HG03045 (cell line): Measurements from ENCODE around the gene RMDN2.
"Not testable (repeated sequence)": the region's sequence is repeated elsewhere in the genome, so short reads cannot be mapped to it uniquely, and the experiment has no call there.

Experiments
- ATAC-seq: cut with Tn5 transposase; IDR thresholded peaks from one replicate; pipeline ENCODE4 v1.9.1; 2021; ENCODE audit warnings: mild to moderate bottlenecking, moderate library complexity; ENCODE audit not compliant: unreplicated experiment

Gene RMDN2

DNA sequence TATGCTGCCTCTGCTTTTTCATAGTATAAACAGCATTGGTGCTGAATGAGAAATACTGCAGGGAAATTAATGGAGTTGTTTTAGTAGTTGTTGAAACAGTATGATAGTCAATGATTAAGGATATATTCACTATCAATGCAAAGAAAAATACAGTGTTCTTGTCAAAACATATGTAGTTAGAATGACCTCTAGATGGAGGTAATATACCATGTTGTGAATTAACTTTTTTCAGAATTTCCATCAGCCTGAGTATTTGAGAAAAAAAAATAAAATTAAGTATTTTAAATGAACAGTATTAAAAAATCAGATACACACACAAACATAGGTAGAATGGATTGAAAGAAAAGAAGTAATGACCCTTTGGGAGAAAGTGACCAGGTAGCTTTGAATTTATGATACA lies 59.5 kb downstream of the RMDN2 start:
- ATAC-seq: no peak

DNA sequence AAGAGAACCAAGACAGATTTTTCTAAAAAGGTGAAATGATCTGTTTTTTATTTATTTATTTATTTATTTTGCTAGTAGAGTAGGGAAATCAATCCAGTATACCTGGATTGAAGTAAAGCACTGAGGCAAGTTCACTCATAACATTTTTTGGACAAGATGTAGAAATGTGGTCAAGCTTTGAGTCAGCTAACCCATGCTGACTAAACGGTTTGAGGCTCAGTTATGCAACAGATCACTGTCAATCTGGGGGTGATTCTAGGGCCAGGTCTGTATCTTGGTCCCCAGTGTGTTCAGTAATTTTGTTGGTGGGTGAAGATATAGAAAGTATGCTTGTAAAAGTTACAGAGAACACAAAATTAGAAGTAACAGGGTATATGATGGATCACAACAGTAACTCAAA lies 60.2 kb downstream of the RMDN2 start:
- ATAC-seq: no peak

GRCh38 chr2:37987098-37987775 lies 62.1 kb downstream of the RMDN2 start:
- no peak for ATAC-seq

- no peak for ATAC-seq
These were observed 67.5 kb downstream of the RMDN2 start for GRCh38 chr2:37992601-37993000.

DNA sequence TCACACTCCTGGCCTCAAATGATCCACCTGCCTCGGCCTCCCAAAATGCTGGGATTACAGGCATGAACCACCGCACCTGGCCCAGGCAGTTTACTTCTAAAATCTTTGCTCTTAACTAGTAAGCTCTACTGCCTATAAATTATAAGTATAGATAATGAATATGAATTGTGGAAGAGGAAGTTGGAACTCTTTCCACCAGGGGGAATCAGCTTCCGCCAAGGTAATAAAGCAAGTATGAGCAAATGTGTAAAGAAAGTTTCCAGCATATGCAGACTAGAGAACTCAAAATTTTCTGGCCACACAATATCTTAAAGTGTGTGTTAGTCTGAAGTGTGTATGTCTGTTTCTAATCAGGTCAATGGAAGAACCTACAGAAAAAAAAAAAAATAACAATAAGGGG lies 68.1 kb downstream of the RMDN2 start:
- ATAC-seq: no peak

GRCh38 chr2:37997629-37998028 lies 72.5 kb downstream of the RMDN2 start:
- no peak for ATAC-seq

GRCh38 chr2:38000485-38001222 lies 75.6 kb downstream of the RMDN2 start:
- ATAC-seq: no peak

DNA sequence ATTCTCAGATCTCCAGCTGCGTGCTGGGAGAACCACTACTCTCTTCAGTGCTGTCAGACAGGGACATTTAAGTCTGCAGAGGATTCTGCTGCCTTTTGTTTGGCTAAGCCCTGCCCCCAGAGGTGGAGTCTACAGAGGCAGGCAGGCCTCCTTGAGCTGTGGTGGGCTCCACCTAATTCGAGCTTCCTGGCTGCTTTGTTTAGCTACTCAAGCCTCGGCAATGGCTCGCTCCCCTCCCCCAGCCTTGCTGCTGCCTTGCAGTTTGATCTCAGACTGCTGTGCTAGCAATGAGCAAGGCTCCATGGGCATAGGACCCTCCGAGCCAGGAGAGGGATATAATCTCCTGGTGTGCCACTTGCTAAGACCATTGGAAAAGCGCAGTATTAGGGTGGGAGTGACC lies 85.1 kb downstream of the RMDN2 start:
- ATAC-seq: not testable (repeated sequence)

DNA sequence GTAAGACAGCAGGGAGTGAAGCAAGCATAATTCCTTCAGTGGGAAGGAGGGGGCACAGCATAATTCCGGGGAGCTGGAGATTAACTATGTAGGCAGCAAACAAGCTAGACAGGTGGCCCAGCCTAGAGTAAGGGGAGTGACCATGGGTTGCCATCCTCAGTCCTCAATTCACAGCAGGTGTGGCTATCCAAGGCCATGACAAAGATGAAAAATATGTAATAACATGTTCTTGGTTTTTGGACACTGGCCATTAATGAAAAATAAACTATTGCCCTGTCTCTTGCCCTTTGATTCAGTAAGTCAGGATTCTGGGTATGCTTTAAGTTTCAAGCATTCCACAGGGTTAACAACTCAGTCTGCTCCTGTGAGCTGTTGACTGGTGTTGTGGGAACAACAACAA lies 85.9 kb downstream of the RMDN2 start:
- ATAC-seq: no peak

- ATAC-seq: no peak
These were observed 88.2 kb downstream of the RMDN2 start for GRCh38 chr2:38013158-38013752.

GRCh38 chr2:38016219-38016618 lies 91.1 kb downstream of the RMDN2 start:
- ATAC-seq: no peak

- ATAC-seq: no peak
These were observed 92.7 kb downstream of the RMDN2 start for GRCh38 chr2:38017836-38018235.

DNA sequence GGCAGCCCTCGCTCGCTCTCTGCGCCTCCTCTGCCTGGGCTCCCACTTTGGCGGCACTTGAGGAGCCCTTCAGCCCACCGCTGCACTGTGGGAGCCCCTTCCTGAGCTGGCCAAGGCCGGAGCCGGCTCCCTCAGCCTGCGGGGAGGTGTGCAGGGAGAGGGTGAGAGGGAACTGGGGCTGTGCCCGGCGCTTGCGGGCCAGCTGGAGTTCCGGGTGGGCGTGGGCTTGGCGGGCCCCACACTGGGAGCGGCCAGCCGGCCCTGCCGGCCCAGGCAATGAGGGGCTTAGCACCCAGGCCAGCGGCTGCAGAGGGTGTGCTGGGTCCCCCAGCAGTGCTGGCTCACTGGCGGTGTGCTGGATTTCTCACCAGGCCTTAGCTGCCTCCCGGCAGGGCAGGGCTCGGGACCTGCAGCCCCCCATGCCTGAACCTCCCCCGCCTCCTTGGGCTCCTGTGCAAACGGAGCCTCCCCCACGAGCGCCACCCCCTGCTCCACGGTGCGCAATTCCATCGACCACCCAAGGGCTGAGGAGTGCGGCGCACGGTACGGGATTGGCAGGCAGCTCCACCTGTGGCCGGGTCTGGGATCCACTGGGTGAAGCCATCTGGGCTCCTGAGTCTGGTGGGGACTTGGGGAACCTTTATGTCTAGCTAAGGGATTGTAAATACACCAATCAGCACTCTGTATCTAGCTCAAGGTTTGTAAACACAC lies 95.4 kb downstream of the RMDN2 start:
- ATAC-seq: not testable (repeated sequence)

GRCh38 chr2:38021589-38021988 lies 96.5 kb downstream of the RMDN2 start:
- no peak for ATAC-seq

DNA sequence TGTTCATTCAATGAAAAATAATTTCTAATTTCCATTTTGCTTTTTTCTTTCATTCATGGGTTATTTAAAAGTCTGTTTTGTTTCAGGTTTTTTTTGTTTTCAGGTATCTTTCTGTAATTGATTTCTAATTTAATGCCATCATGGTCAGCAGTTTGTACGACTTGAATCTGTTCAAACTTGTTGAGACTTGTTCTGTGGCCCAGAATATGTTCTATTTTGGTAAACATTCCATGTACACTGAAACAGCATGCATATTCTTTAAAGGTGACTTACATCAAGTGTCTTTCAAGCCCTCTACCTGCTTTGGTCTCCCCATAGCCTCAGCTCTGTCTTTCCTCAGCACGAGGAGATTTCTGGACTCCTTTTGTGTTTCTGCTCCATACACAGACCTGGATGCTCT lies 101.8 kb downstream of the RMDN2 start:
- ATAC-seq: no peak

- no peak for ATAC-seq
These were observed 103.7 kb downstream of the RMDN2 start for GRCh38 chr2:38028829-38029228.

- no peak for ATAC-seq
These were observed 104.4 kb downstream of the RMDN2 start for GRCh38 chr2:38029512-38029911.

- ATAC-seq: no peak
These were observed 105.7 kb downstream of the RMDN2 start for GRCh38 chr2:38030635-38031355.

GRCh38 chr2:38032946-38033345 lies 107.9 kb downstream of the RMDN2 start:
- ATAC-seq: no peak

DNA sequence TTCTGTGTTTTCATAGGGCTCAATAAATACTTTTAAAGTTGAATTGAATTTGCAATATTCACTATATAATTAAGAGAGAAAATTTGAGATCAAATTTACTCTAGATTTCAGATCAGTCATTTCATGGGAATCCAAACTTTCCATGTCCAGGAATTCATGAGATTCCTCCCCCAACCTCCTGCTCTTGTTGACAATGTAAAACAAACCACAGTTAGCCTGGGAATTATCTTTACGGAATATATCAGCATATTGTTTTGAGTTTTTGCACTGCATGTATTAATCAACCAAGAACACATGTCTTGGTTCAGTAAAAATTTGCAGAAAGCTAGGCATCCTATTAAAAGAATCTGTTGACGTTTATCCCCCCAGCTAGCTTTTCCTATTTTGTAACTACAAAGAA lies 108.6 kb downstream of the RMDN2 start:
- no peak for ATAC-seq

DNA sequence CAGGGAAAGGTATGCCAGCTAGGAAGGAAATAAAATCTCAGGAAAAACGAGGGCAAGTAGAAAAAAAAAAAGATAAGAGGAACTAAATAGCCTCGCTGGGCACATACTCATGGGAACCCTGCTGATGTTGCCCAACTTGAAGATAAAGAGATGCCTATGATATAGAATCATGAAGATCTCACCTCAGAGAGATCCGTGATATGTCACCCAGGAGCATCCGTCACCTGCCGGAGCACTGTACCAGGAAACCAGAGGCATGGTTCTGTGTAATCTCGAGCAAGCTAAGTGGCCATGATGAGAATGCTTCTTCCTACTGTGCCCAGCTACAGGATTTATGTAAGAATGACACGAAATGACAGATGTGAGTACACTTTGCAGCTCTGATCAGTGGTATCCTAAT lies 110.9 kb downstream of the RMDN2 start:
- no peak for ATAC-seq
